Ramos (cell line): Measurements from ENCODE around the gene PITX2.
"Not testable (repeated sequence)": the region's sequence is repeated elsewhere in the genome, so short reads cannot be mapped to it uniquely, and the experiment has no call there.

ENCODE experiments used
- in situ Hi-C: fragments of 300-500 bp; cut with MboI; formaldehyde crosslinking; loops from one replicate; pipeline ENCODE4 v1.14.3; 2022; ENCODE audit warnings: low sequenced_read_pairs; ENCODE audit not compliant: unreplicated experiment

PITX2 gene

GRCh38 chr4:110615353-110616237 is 7.3 kb downstream of the PITX2 start:
- in situ Hi-C loops, result no loop called here

GRCh38 chr4:110614976-110615352 is 7.9 kb downstream of the PITX2 start:
- in situ Hi-C loops, result no loop called here

GRCh38 chr4:110614173-110614963 is 8.5 kb downstream of the PITX2 start:
- in situ Hi-C loops, result no loop called here

- in situ Hi-C loops, result no loop called here
These were observed 9.1 kb downstream of the PITX2 start for GRCh38 chr4:110613745-110614144.

GRCh38 chr4:110612631-110613269 is 10.1 kb downstream of the PITX2 start:
- in situ Hi-C loops, result no loop called here

GRCh38 chr4:110611968-110612447 is 10.9 kb downstream of the PITX2 start:
- in situ Hi-C loops, result no loop called here

- in situ Hi-C loops, result no loop called here
These were observed 11.7 kb downstream of the PITX2 start for GRCh38 chr4:110610940-110611831.

- in situ Hi-C loops, result no loop called here
These were observed 12.3 kb downstream of the PITX2 start for GRCh38 chr4:110610620-110610939.

GRCh38 chr4:110609044-110609750 is 13.7 kb downstream of the PITX2 start:
- in situ Hi-C loops, result no loop called here

GRCh38 chr4:110605077-110605476 is 17.8 kb downstream of the PITX2 start:
- in situ Hi-C loops, result no loop called here

GRCh38 chr4:110602061-110602460 is 20.8 kb downstream of the PITX2 start:
- in situ Hi-C loops, result no loop called here

- in situ Hi-C loops, result no loop called here
These were observed 25.3 kb downstream of the PITX2 start for GRCh38 chr4:110597582-110597981.

- in situ Hi-C loops, result no loop called here
These were observed 26.4 kb downstream of the PITX2 start for GRCh38 chr4:110596431-110596830.

- in situ Hi-C loops, result no loop called here
These were observed 27.3 kb downstream of the PITX2 start for GRCh38 chr4:110595583-110595982.

GRCh38 chr4:110589297-110589696 is 33.6 kb downstream of the PITX2 start:
- in situ Hi-C loops, result no loop called here

- in situ Hi-C loops, result no loop called here
These were observed 35.1 kb downstream of the PITX2 start for GRCh38 chr4:110587666-110588285.

GRCh38 chr4:110586131-110586850 is 36.6 kb downstream of the PITX2 start:
- in situ Hi-C loops, result no loop called here

GRCh38 chr4:110576696-110577095 is 46.2 kb downstream of the PITX2 start:
- in situ Hi-C loops, result not testable (repeated sequence)
